AG04449 (cell line): ENCODE data around the gene SUGCT.

ENCODE experiments used
- CTCF ChIA-PET: fragments of 350-600 bp; formaldehyde crosslinking; extraction: SDS; loops from one replicate; lab custom pipeline; 2021; ENCODE audit warnings: antibody characterized with exemption; lab: Yijun Ruan, JAX
- POLR2A ChIA-PET: fragments of 400-600, 350-600 bp; formaldehyde crosslinking; extraction: SDS; loops from one replicate; lab custom pipeline; 2020; ENCODE audit warnings: antibody characterized with exemption, inconsistent platforms; lab: Yijun Ruan, JAX
- DNase-seq: peaks from one replicate; pipeline ENCODE4 v3.0.0-alpha.2; 2010; ENCODE audit warnings: low read depth, low spot score
- H3K4me3 ChIP-seq: 2 replicates; pipeline ENCODE4 v1.5.1; 2011; ENCODE audit warnings: low read depth, mild to moderate bottlenecking, control low read depth, low read length
- CTCF ChIP-seq: IDR thresholded peaks from one replicate; pipeline ENCODE4 v1.5.1; 2011; ENCODE audit warnings: mild to moderate bottlenecking, moderate library complexity, low read length, control low read depth, inconsistent platforms; ENCODE audit not compliant: insufficient read depth; ENCODE audit errors: missing control alignments

The SUGCT gene

GRCh38 chr7:40341836-40342235 is 207.0 kb downstream of the SUGCT start:
- H3K4me3 ChIP-seq: no peak overlapping the region
- ChIA-PET CTCF (interaction anchor here (1.3 kb wide), 1 partner anchor 10 kb away, joined by 3 read pairs; no protein-coding TSS in a partner anchor), POLR2A (no interaction called here)
- DNase-seq: no peak
- no peak for TF ChIP-seq CTCF

GRCh38 chr7:40346554-40346953 is 211.7 kb downstream of the SUGCT start:
- CTCF ChIA-PET: interaction anchor here (1.4 to 1.5 kb wide), 2 partner anchors 15 to 114 kb away, joined by 3 to 4 read pairs; no protein-coding TSS in a partner anchor
- no peak for DNase-seq
- POLR2A ChIA-PET: no interaction called here
- H3K4me3 ChIP-seq: no peak overlapping the region
- no peak for TF ChIP-seq CTCF

GRCh38 chr7:40348126-40348728 is 213.4 kb downstream of the SUGCT start:
- CTCF ChIA-PET: interaction anchor here (1.4 kb wide), 3 partner anchors 11 to 115 kb away, joined by 3 to 4 read pairs (median 4); no protein-coding TSS in a partner anchor
- DNase-seq: no peak
- POLR2A ChIA-PET: no interaction called here
- H3K4me3 ChIP-seq: no peak overlapping the region
- TF ChIP-seq CTCF: no peak

GRCh38 chr7:40350100-40350499 is 215.3 kb downstream of the SUGCT start:
- POLR2A ChIA-PET: no interaction called here
- no peak overlapping the region for H3K4me3 ChIP-seq
- TF ChIP-seq CTCF: no peak
- DNase-seq: no peak
- CTCF ChIA-PET: no interaction called here

- ChIA-PET POLR2A (no interaction called here), CTCF (no interaction called here)
- no peak overlapping the region for H3K4me3 ChIP-seq
- no peak for TF ChIP-seq CTCF
- no peak for DNase-seq
These were observed 219.9 kb downstream of the SUGCT start for GRCh38 chr7:40354711-40355110.

- POLR2A ChIA-PET: no interaction called here
- CTCF ChIA-PET: interaction anchor here (0.9 to 1.4 kb wide), 2 partner anchors 15 to 28 kb away, joined by 3 read pairs; no protein-coding TSS in a partner anchor
- no peak overlapping the region for H3K4me3 ChIP-seq
- DNase-seq: no peak
- no peak for TF ChIP-seq CTCF
These were observed 221.5 kb downstream of the SUGCT start for GRCh38 chr7:40356312-40356711.
